OCI-LY7 (cell line): Measurements from ENCODE around the gene STX11. TPM values are rescaled to one million over a fixed set of nuclear protein-coding genes. Genes with fewer than 3 reads are reported as not detected.

ENCODE experiments used
- BruUV-seq: library from RNA; stranded (reverse); fragments of 400-500 nt; replicated peaks from 2 replicates; lab custom pipeline; 2021; lab: Mats Ljungman, UMichigan
- CTCF ChIA-PET: fragments of 300-600 bp; sonication (Branson Sonifier 250); formaldehyde crosslinking; loops from one replicate; lab custom pipeline; 2022; ENCODE audit warnings: antibody characterized with exemption; ENCODE audit not compliant: unreplicated experiment; lab: Charles Lee
- POLR2A ChIA-PET: fragments of 300-600 bp; sonication (Branson Sonifier 250); formaldehyde crosslinking; loops from one replicate; lab custom pipeline; 2022; ENCODE audit warnings: antibody characterized with exemption; lab: Charles Lee
- DNase-seq: peaks from one replicate; pipeline ENCODE4 v3.0.0-alpha.2; 2015; ENCODE audit warnings: low spot score
- H2AFZ ChIP-seq: fragments of 200-600 bp; sonication (generic), shearing (Covaris generic); 2 replicates; pipeline ENCODE4 v1.6.1; 2014; ENCODE audit warnings: mild to moderate bottlenecking, antibody characterized with exemption, low read length, moderate library complexity
- H3K27ac ChIP-seq: fragments of 200-600 bp; sonication (generic); 2 replicates; pipeline ENCODE4 v1.5.1; 2014; ENCODE audit warnings: mixed run types, low read depth, mild to moderate bottlenecking, moderate library complexity, low read length, inconsistent platforms; ENCODE audit not compliant: poor library complexity, severe bottlenecking
- H3K36me3 ChIP-seq: fragments of 200-600 bp; sonication (generic); 2 replicates; pipeline ENCODE4 v1.6.1; 2014; ENCODE audit warnings: mild to moderate bottlenecking, antibody characterized with exemption, low read length, moderate library complexity, mixed read lengths; ENCODE audit not compliant: insufficient read depth
- H3K4me1 ChIP-seq: fragments of 200-600 bp; sonication (generic); 2 replicates; pipeline ENCODE4 v1.5.1; 2014; ENCODE audit warnings: mild to moderate bottlenecking, low read length; ENCODE audit not compliant: insufficient read depth, poor library complexity, severe bottlenecking
- H3K4me2 ChIP-seq: fragments of 200-600 bp; sonication (generic); 2 replicates; pipeline ENCODE4 v1.6.1; 2014; ENCODE audit warnings: mild to moderate bottlenecking, low read length
- H3K4me3 ChIP-seq: fragments of 200-600 bp; sonication (generic); 2 replicates; pipeline ENCODE4 v1.5.1; 2014; ENCODE audit warnings: mild to moderate bottlenecking, low read depth, low read length; ENCODE audit not compliant: poor library complexity, severe bottlenecking
- H3K79me2 ChIP-seq: fragments of 200-600 bp; sonication (generic); 2 replicates; pipeline ENCODE4 v1.6.1; 2016; ENCODE audit warnings: low read depth, mild to moderate bottlenecking, low read length, moderate library complexity, mixed read lengths; ENCODE audit not compliant: insufficient read depth
- H3K9me2 ChIP-seq: fragments of 200-600 bp; sonication (generic); 2 replicates; pipeline ENCODE4 v1.6.1; 2016; ENCODE audit warnings: mild to moderate bottlenecking, low read length, mixed read lengths; ENCODE audit not compliant: insufficient read depth
- H3K9me3 ChIP-seq: fragments of 200-600 bp; sonication (generic); 2 replicates; pipeline ENCODE4 v1.6.1; 2014; ENCODE audit warnings: mild to moderate bottlenecking, mixed run types, low read length, mixed read lengths
- H4K20me1 ChIP-seq: fragments of 200-600 bp; sonication (generic); 2 replicates; pipeline ENCODE4 v1.6.1; 2014; ENCODE audit warnings: mild to moderate bottlenecking, antibody characterized with exemption, low read length, moderate library complexity, mixed read lengths; ENCODE audit not compliant: insufficient read depth
- EZH2phosphoT487 ChIP-seq: fragments of 200-600 bp; sonication (generic); IDR thresholded peaks from 2 replicates; pipeline ENCODE4 v1.6.1; 2018; ENCODE audit warnings: low read depth, borderline replicate concordance, mild to moderate bottlenecking, mixed run types, antibody characterized with exemption, low read length, moderate library complexity, mixed read lengths
- intact Hi-C: fragments of 100-400 bp; cut with micrococcal nuclease; formaldehyde crosslinking; loops from one replicate; pipeline ENCODE4 v1.10.0; 2022; ENCODE audit not compliant: unreplicated experiment
- total RNA-seq, 2 experiments: library from RNA; depleted of rRNA in 1 of 2; stranded (reverse); fragments of >200 nt in 1 of 2; shearing (Covaris generic) in 1 of 2; gene quantifications; 2 replicates each; pipeline ENCODE4 v1.2.3, GENCODE V29; 2014 to 2022
- TF ChIP-seq, protein P1 (sequence below): fragments of 200-600 bp; sonication (generic); conservative IDR thresholded peaks from 2 replicates; pipeline ENCODE4 v1.5.1; 2014; ENCODE audit warnings: mild to moderate bottlenecking, antibody characterized with exemption, low read length, moderate library complexity, mixed read lengths

Gene STX11
- total RNA-seq, 2 experiments from 2014 or later, result 0.16 to 1.1 TPM

- H3K27ac ChIP-seq, result no peak overlapping the region
- BruUV-seq, result no TSS peak
- no peak overlapping the region for H3K4me2 ChIP-seq
- no peaks in the 10 kb centered on the region for H4K20me1 ChIP-seq
- no peak for DNase-seq
- no peak overlapping the region for H3K4me3 ChIP-seq
- intact Hi-C loops, result no loop called here
- no peaks in the 10 kb centered on the region for H3K36me3 ChIP-seq
- no peaks in the 10 kb centered on the region for H3K79me2 ChIP-seq
- no peaks in the 10 kb centered on the region for H3K9me3 ChIP-seq
- no peak for TF ChIP-seq EZH2phosphoT487
- TF ChIP-seq, protein P1, sequence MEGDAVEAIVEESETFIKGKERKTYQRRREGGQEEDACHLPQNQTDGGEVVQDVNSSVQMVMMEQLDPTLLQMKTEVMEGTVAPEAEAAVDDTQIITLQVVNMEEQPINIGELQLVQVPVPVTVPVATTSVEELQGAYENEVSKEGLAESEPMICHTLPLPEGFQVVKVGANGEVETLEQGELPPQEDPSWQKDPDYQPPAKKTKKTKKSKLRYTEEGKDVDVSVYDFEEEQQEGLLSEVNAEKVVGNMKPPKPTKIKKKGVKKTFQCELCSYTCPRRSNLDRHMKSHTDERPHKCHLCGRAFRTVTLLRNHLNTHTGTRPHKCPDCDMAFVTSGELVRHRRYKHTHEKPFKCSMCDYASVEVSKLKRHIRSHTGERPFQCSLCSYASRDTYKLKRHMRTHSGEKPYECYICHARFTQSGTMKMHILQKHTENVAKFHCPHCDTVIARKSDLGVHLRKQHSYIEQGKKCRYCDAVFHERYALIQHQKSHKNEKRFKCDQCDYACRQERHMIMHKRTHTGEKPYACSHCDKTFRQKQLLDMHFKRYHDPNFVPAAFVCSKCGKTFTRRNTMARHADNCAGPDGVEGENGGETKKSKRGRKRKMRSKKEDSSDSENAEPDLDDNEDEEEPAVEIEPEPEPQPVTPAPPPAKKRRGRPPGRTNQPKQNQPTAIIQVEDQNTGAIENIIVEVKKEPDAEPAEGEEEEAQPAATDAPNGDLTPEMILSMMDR, result no peak
- H2AFZ ChIP-seq, result no peak overlapping the region
- ChIA-PET CTCF (no interaction called here), POLR2A (no interaction called here)
- H3K9me2 ChIP-seq, result no peaks in the 10 kb centered on the region
- H3K4me1 ChIP-seq, result no peaks in the 10 kb centered on the region
These were observed 11.7 kb downstream of the STX11 start for GRCh38 chr6:144161975-144162374.

DNA sequence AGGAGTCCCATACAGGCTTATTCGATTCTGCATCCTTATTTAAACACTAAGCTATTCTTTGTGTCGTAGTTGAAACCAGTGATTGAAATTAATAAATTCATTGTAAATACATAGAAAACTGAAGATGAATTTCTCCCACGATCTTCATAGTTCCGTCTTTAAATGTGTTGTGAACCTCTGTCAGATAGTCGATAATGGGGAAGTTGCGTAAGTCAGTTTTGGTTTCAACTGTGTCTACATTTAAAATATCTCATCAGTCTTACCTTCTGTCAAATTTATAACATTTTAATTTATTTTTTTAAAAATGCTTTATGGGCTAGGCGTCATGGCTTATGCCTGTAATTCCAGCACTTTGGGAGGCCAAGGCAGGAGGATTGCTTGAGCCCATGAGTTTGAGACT lies 12.7 kb downstream of the STX11 start:
- Histone ChIP-seq H3K36me3 (no peaks in the 10 kb centered on the region), H3K4me1 (no peaks in the 10 kb centered on the region), H3K9me3 (no peaks in the 10 kb centered on the region), H3K27ac (no peak overlapping the region), H3K4me2 (no peak overlapping the region), H3K4me3 (no peak overlapping the region), H3K9me2 (no peaks in the 10 kb centered on the region), H4K20me1 (no peaks in the 10 kb centered on the region), H2AFZ (no peak overlapping the region), H3K79me2 (no peaks in the 10 kb centered on the region)
- intact Hi-C loops, result no loop called here
- POLR2A ChIA-PET, result no interaction called here
- no peak for DNase-seq
- BruUV-seq, result no TSS peak
- no peak for TF ChIP-seq EZH2phosphoT487
- TF ChIP-seq, protein P1, result no peak
- CTCF ChIA-PET, result no interaction called here

- no peak overlapping the region for H2AFZ ChIP-seq
- POLR2A ChIA-PET, result interaction anchor here (0.7 to 0.8 kb wide), 2 partner anchors 21 to 102 kb away, joined by 3 to 4 read pairs; no protein-coding TSS in a partner anchor
- no peak for DNase-seq
- no TSS peak for BruUV-seq
- no peaks in the 10 kb centered on the region for H3K9me2 ChIP-seq
- H3K27ac ChIP-seq, result no peak overlapping the region
- H3K9me3 ChIP-seq, result no peaks in the 10 kb centered on the region
- no peaks in the 10 kb centered on the region for H4K20me1 ChIP-seq
- H3K4me1 ChIP-seq, result no peaks in the 10 kb centered on the region
- CTCF ChIA-PET, result no interaction called here
- no peak for TF ChIP-seq EZH2phosphoT487
- TF ChIP-seq, protein P1, result no peak
- H3K79me2 ChIP-seq, result no peaks in the 10 kb centered on the region
- intact Hi-C loops, result no loop called here
- H3K4me2 ChIP-seq, result no peak overlapping the region
- no peaks in the 10 kb centered on the region for H3K36me3 ChIP-seq
- no peak overlapping the region for H3K4me3 ChIP-seq
These were observed 15.5 kb downstream of the STX11 start for GRCh38 chr6:144165784-144166183.
